Neutrophil (primary cell): ENCODE data around the gene SCNN1G.

Source experiments
- H3K27ac ChIP-seq: fragments of 200-600 bp; sonication (generic); 2 replicates; pipeline ENCODE4 v1.5.1; 2016; ENCODE audit warnings: mild to moderate bottlenecking, moderate library complexity
- H3K27me3 ChIP-seq: fragments of 200-600 bp; sonication (generic); 2 replicates; pipeline ENCODE4 v1.6.0; 2016; ENCODE audit warnings: mild to moderate bottlenecking
- H3K36me3 ChIP-seq: fragments of 200-600 bp; sonication (generic); 2 replicates; pipeline ENCODE4 v1.5.1; 2017
- H3K4me1 ChIP-seq, 2 experiments: fragments of 200-600 bp in 1 of 2; sonication (generic) in 1 of 2; 1 replicate in 1 of 2; 2 replicates in 1 of 2; pipeline versions ENCODE4 v1.5.1 to v1.6.1; 2013 to 2016; ENCODE audit warnings: low read depth in 1 of 2, low read length in 1 of 2, mild to moderate bottlenecking in 1 of 2, moderate library complexity in 1 of 2; ENCODE audit not compliant: control insufficient read depth in 1 of 2, insufficient read depth in 1 of 2
- H3K4me3 ChIP-seq, 2 experiments: fragments of 200-600 bp in 1 of 2; sonication (generic) in 1 of 2; 1 replicate in 1 of 2; 2 replicates in 1 of 2; pipeline ENCODE4 v1.5.1; 2013 to 2016; ENCODE audit warnings: low read depth in 1 of 2, low read length in 1 of 2, mild to moderate bottlenecking in 1 of 2, moderate library complexity in 1 of 2
- H3K9me3 ChIP-seq: fragments of 200-600 bp; sonication (generic); 2 replicates; pipeline ENCODE4 v1.5.1; 2016
- CTCF ChIP-seq: fragments of 200-600 bp; sonication (generic); IDR thresholded peaks from 2 replicates; pipeline ENCODE4 v1.5.1; 2016; ENCODE audit warnings: antibody characterized with exemption

The SCNN1G gene

GRCh38 chr16:23182679-23183542 lies at the start of gene SCNN1G:
TSS of gene SCNN1G (plus strand) at chr16:23182745. CDS start at chr16:23186272, 3,527 bp downstream.
- Histone ChIP-seq H3K9me3 (no peaks in the 10 kb centered on the region), H3K4me3 (peak within 1 kb of the TSS in 1 of 2 experiments; percentile 24), H3K27ac (no peak within 1 kb of the TSS), H3K36me3 (no peaks in the 10 kb centered on the region), H3K27me3 (peaks cover 92% of the 10 kb centered on the region), H3K4me1 (peaks cover 2 to 11% of the 10 kb centered on the region in 2 experiments)
- TF ChIP-seq CTCF, result no peak

GRCh38 chr16:23132775-23133463 lies 49.6 kb upstream of the SCNN1G start:
- Histone ChIP-seq H3K27ac (no peak overlapping the region), H3K4me3 (no peak overlapping the region), H3K4me1 (no peaks in the 10 kb centered on the region), H3K9me3 (no peaks in the 10 kb centered on the region), H3K36me3 (no peaks in the 10 kb centered on the region), H3K27me3 (no peaks in the 10 kb centered on the region)
- TF ChIP-seq CTCF, result no peak

- Histone ChIP-seq H3K27ac (no peak overlapping the region), H3K4me1 (no peaks in the 10 kb centered on the region), H3K4me3 (no peak overlapping the region), H3K27me3 (no peaks in the 10 kb centered on the region), H3K36me3 (no peaks in the 10 kb centered on the region), H3K9me3 (no peaks in the 10 kb centered on the region)
- no peak for TF ChIP-seq CTCF
Measured at GRCh38 chr16:23134274-23134673, 48.3 kb upstream of the SCNN1G start.

- TF ChIP-seq CTCF, result no peak
- H3K9me3 ChIP-seq, result no peaks in the 10 kb centered on the region
Measured at GRCh38 chr16:23137256-23137655, 45.3 kb upstream of the SCNN1G start.

GRCh38 chr16:23137818-23138217 lies 44.7 kb upstream of the SCNN1G start:
- no peak for TF ChIP-seq CTCF
- no peak overlapping the region for H3K27ac ChIP-seq
- H3K36me3 ChIP-seq, result no peaks in the 10 kb centered on the region
- no peaks in the 10 kb centered on the region for H3K9me3 ChIP-seq
- H3K27me3 ChIP-seq, result no peaks in the 10 kb centered on the region
- no peak overlapping the region for H3K4me3 ChIP-seq
- H3K4me1 ChIP-seq, result no peaks in the 10 kb centered on the region

More at GRCh38 chr16:23137256-23137655, 45.3 kb upstream of the SCNN1G start:
- Histone ChIP-seq H3K4me1 (no peaks in the 10 kb centered on the region), H3K4me3 (no peak overlapping the region), H3K27me3 (no peaks in the 10 kb centered on the region), H3K36me3 (no peaks in the 10 kb centered on the region), H3K27ac (no peak overlapping the region)
